ENCODE measurements around the gene HMGA1.
"Not testable (repeated sequence)": the region's sequence is repeated elsewhere in the genome, so short reads cannot be mapped to it uniquely, and the experiment has no call there.

The HMGA1 gene

DNA sequence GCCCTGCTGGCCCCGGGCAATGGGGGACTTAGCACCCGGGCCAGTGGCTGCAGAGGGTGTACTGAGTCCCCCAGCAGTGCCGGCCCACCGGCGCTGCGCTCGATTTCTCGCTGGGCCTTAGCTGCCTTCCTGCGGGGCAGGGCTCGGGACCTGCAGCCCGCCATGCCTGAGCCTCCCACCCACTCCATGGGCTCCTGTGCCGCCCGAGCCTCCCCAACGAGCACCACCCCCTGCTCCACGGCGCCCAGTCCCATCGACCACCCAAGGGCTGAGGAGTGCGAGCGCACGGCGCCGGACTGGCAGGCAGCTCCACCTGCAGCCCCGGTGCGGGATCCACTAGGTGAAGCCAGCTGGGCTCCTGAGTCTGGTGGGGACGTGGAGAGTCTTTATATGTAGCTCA, 32.5 kb downstream of the HMGA1 start:
- DNase-seq, result not testable (repeated sequence)

- DNase-seq, result not testable (repeated sequence)
Measured at GRCh38 chr6:34269658-34270341, 33.1 kb downstream of the HMGA1 start.

DNA sequence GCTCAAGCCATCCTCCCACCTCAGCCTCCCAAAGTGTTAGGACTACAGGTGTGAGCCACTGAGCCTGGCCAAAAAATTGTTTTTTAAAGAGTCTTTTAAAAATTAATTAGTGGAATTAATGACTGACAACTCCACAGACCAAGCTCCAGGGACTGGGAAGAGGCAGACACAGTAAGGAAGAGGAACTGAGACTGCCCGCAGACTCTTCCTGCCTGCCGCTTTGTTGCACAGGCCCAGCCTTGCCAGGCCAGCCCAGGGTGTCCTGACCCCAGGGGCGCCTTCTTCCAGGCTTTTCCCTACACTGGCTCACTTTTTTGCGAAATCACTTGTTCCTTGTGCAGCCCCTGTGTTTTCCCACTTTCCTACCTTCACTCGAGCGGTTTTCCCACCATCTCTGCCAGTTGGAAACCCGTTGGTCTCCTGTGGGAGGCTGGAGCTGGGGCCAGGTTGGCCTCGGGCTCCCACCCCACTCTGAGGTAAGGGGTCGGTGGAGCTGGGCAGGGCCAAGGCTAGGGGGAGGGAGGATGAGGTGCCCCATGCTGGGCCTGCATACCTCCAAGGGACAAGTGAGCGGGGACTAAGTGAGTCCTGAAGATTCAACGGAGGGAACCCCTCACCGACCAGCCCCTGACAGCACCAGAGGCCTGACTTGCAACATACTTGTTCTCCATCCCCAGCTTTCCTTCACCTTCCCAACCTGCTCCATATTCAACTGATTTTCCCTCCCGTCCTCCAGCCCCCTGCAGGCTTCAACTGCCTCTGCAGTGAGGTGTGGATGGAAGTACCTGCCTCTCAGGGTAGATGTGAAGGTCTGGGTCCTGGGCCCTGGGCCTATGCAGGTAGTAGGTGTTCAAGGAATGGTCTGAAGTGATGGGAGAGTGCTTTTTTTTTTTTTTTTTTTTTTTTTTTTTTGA, 35.6 kb downstream of the HMGA1 start:
- no peak for DNase-seq

DNA sequence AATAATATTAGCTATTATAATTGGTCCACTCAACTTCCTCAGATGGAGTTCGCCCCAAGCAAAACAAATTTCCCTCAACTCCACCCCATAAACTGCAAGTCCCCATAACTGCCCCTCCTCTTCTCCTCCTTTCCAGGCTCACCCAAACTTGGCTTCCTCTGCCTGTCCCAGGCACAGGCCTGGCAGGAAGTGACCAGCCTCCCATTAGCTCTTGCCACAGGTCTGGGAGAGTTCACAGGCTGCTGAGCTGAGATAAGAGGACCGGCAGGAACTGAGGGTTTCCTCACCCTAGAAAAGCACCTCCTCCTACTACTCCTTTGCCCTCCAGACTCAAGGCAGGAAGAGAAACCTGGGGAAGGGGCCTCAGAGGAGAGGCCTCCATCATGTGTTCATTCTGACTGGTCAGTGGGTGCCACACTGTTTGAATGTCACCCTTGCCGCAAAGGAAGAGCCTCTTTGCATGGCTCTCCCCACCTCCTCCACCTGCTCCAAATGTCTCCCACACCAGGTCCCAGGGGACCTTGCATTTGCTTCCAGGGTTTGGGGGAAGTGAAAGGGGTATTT, 36.7 kb downstream of the HMGA1 start:
- DNase-seq, result no peak

- no peak for DNase-seq
Measured at GRCh38 chr6:34274129-34274528, 37.5 kb downstream of the HMGA1 start.

- DNase-seq, result no peak
Measured at GRCh38 chr6:34275128-34275804, 38.6 kb downstream of the HMGA1 start.

- no peak for DNase-seq
Measured at GRCh38 chr6:34276191-34276590, 39.5 kb downstream of the HMGA1 start.

GRCh38 chr6:34276881-34277762, 40.4 kb downstream of the HMGA1 start:
- no peak for DNase-seq

- DNase-seq, result no peak
Measured at GRCh38 chr6:34277763-34278112, 41.1 kb downstream of the HMGA1 start.

DNA sequence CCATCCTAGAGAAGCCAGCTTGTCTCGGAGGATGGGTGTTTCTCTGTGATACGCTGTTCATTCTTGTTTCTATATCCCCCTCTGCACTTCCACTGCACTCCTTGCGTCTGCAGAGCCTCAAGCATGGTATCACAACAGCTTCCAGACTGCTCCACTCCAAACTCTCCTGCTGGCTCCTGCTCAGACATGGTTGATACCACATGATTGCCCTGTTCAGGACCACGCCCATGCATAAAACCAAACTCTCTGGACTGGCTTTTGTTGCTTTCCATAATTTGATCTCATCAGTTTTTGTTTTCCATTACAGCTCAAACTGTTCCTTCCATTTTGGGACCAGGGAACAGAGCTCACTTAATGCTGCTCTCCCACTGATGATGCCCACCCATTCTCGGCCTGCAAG, 42.2 kb downstream of the HMGA1 start:
- no peak for DNase-seq

GRCh38 chr6:34280216-34280615, 43.5 kb downstream of the HMGA1 start:
- no peak for DNase-seq

- DNase-seq, result no peak
Measured at GRCh38 chr6:34281702-34282334, 45.1 kb downstream of the HMGA1 start.

GRCh38 chr6:34284563-34285447, 48.1 kb downstream of the HMGA1 start:
- DNase-seq, result no peak

DNA sequence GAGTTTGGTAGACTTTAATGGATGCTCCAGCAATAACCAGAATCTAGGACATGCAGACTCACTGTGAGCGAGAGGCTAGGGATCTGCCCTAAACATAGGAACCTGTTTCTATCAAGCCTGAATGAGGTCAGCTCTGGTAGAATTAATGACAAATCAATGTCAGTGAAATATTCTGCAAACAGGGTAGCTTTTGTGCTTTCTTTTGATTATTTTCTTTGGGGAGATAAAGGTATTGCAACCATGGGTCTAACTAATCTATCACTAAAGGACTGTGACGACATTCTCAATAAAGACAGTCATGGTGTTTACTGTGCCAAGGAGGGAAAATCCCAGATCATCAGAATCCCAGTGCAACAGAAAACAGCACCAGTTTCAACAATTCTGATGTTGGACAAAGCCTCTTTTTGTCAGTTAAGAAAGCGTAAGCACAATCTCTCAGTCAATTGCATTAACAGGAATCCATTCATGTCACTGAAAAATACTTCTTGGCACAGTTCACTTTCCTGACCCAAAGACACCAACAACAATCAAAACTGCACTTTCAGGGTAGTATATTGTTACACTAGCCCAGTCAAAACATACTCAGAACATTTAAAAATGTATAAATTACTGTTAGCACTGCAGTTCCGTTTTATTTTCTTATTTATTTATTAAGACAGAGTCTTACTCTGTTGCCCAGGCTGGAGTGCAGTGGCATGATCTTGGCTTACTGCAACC, 48.9 kb downstream of the HMGA1 start:
- no peak for DNase-seq

GRCh38 chr6:34288581-34288980, 51.9 kb downstream of the HMGA1 start:
- DNase-seq, result no peak

DNA sequence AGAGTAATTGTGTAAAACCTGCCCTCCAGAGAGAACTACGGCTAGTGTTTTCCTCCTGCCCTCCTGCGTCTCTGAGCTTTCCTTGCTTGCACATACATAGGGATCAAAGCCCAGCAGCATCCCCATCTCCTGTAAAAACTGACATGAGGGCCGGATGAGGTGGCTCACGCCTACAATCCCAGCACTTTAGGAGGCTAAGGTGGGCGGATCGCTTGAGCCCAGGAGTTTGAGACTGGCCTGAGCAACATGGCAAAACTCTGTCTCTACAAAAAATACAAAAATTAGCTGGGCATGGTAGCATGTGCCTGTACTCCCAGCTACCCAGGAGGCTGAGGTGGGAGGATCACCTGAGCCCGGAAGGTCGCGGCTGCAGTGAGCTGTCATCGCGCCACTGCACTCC, 52.5 kb downstream of the HMGA1 start:
- no peak for DNase-seq

- DNase-seq, result no peak
Measured at GRCh38 chr6:34292954-34293353, 56.3 kb downstream of the HMGA1 start.

- DNase-seq, result no peak
Measured at GRCh38 chr6:34295721-34296120, 59.0 kb downstream of the HMGA1 start.

Measured in CD4-positive, alpha-beta T cell treated with Interleukin-10 for 1 hour (primary cell).